Tibial nerve (tissue), 4 donors: ENCODE data around the gene PPIL3. TPM values are rescaled to one million over a fixed set of nuclear protein-coding genes. Genes with fewer than 3 reads are reported as not detected.

ENCODE experiments used
- DNase-seq, 2 donors: peaks; one replicate each; pipeline ENCODE4 v3.0.0-alpha.2; 2019; ENCODE audit warnings: low spot score in 2 of 2
- H3K27ac ChIP-seq, 4 donors: fragments of 200-600 bp; sonication (generic) in 3 of 4; one replicate each; pipeline ENCODE4 v1.5.1; 2017 to 2019; ENCODE audit warnings: mild to moderate bottlenecking in 1 of 4
- H3K27me3 ChIP-seq, 2 donors: fragments of 200-600 bp; sonication (generic) in 1 of 2; one replicate each; pipeline versions ENCODE4 v1.5.1 to v1.6.0; 2017 to 2019
- H3K36me3 ChIP-seq, 3 donors: fragments of 200-600 bp; sonication (generic); one replicate each; pipeline ENCODE4 v1.5.1; 2018 to 2019
- H3K4me1 ChIP-seq, 4 donors: fragments of 200-600 bp; sonication (generic) in 3 of 4; one replicate each; pipeline ENCODE4 v1.5.1; 2017 to 2019
- H3K4me3 ChIP-seq, 4 donors: fragments of 200-600 bp; sonication (generic) in 3 of 4; one replicate each; pipeline ENCODE4 v1.5.1; 2017 to 2019; ENCODE audit warnings: mild to moderate bottlenecking in 1 of 4, moderate library complexity in 1 of 4
- H3K9me3 ChIP-seq, 4 donors: fragments of 200-600 bp; sonication (generic) in 3 of 4; one replicate each; pipeline ENCODE4 v1.5.1; 2017 to 2019
- EP300 ChIP-seq, 2 donors: sonication (generic); formaldehyde crosslinking; IDR thresholded peaks; one replicate each; pipeline ENCODE4 v1.6.1; 2017; ENCODE audit warnings: antibody characterized with exemption in 2 of 2, mild to moderate bottlenecking in 1 of 2
- POLR2A ChIP-seq, 2 donors: fragments of 450-650 bp; IDR thresholded peaks; one replicate each; pipeline ENCODE4 v1.6.1; 2017; ENCODE audit warnings: antibody characterized with exemption in 2 of 2, mild to moderate bottlenecking in 2 of 2, moderate library complexity in 2 of 2
- WGBS, 2 donors: methylation state at CpG; one replicate each; pipeline ENCODE4 v1.1.5; 2018; 5-methylcytosine and 5-hydroxymethylcytosine counted together
- total RNA-seq, 4 donors: library from RNA; depleted of rRNA; stranded (reverse); fragments of >200 nt; gene quantifications; one replicate each; pipeline ENCODE4 v1.1.0, GENCODE V29; 2016
- TF ChIP-seq, protein P1 (sequence below), 5 experiments: fragments of 200-600 bp in 3 of 5; fragments of 450-650 bp in 2 of 5; sonication (generic) in 3 of 5; IDR thresholded peaks; one replicate each; pipeline ENCODE4 v1.5.1; 2016 to 2019; ENCODE audit warnings: antibody characterized with exemption in 5 of 5, mild to moderate bottlenecking in 3 of 5, moderate library complexity in 2 of 5

The PPIL3 gene
- total RNA-seq, 4 donors from 2014 or later = 24.6 to 119 (median 30.3) TPM

DNA sequence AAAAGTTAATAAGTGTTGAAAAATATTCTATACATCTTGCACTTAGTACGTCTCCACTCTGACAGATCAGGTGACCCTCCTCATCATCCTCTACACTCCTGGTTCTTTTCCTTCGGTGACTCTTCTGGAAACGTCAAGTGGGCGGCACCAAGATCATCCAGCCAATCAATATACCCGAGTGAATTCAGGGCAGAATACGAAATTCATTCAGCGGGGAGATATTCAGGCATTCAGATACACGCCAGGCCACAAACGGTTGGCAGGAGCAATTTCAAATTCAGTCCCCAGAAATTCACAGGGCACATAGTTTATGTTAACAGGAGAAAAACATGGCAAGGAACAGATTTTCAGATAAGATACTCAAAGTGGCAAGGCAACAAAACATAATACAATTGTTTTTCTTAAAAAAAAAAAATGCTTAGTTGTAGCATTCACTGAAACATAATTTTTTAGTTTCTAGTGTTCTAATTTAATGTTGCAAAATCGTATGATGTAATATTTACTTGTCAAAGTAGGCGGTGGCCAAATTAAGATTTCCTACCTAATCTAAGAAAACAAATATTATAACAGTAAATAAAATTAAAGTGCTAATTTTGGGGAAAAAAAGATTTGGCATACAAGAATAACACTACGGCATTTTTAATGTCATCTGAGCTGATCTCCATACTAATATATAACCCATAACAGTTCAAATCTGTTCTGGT lies 28.6 kb downstream of the PPIL3 start:
- DNase-seq = peak in 1 of 2 donors; percentile 57

DNA sequence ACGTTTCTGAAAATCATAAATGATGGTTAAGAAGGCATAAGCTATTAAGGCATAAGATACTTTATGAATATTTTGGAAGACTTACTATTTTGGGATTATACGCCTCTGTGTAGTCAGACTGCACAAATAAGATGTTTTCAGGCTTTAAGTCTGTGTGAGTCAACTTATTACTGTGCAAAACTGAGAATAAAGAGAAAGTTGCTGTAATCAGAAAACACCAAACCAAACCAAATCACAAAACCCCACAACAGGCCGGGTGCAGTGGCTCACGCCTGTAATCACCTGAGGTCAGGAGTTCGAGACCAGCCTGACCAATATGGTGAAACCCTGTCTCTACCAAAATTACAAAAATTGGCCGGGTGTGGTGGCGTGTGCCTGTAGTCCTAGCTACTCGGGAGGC lies 32.1 kb downstream of the PPIL3 start:
- peaks cover 0 to 63% (median 23%) of the 10 kb centered on the region in 4 donors for H3K4me1 ChIP-seq
- TF ChIP-seq POLR2A (IDR thresholded peaks at IDR 0.05) (no peak), EP300 (IDR thresholded peaks at IDR 0.05) (no peak)
- TF ChIP-seq, protein P1, sequence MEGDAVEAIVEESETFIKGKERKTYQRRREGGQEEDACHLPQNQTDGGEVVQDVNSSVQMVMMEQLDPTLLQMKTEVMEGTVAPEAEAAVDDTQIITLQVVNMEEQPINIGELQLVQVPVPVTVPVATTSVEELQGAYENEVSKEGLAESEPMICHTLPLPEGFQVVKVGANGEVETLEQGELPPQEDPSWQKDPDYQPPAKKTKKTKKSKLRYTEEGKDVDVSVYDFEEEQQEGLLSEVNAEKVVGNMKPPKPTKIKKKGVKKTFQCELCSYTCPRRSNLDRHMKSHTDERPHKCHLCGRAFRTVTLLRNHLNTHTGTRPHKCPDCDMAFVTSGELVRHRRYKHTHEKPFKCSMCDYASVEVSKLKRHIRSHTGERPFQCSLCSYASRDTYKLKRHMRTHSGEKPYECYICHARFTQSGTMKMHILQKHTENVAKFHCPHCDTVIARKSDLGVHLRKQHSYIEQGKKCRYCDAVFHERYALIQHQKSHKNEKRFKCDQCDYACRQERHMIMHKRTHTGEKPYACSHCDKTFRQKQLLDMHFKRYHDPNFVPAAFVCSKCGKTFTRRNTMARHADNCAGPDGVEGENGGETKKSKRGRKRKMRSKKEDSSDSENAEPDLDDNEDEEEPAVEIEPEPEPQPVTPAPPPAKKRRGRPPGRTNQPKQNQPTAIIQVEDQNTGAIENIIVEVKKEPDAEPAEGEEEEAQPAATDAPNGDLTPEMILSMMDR (IDR thresholded peaks at IDR 0.05) = no peak

More for the DNA sequence above, 28.6 kb downstream of the PPIL3 start:
- Histone ChIP-seq H3K4me1 (peaks cover 0 to 69% (median 26%) of the 10 kb centered on the region in 4 donors), H3K36me3 (peaks cover 4 to 44% (median 28%) of the 10 kb centered on the region in 3 donors), H3K27ac (peak overlapping the region; percentile 35 to 100 (median 77)), H3K9me3 (no peaks in the 10 kb centered on the region), H3K4me3 (peak overlapping the region in 3 of 4 donors; percentile 10 to 94 (median 20)), H3K27me3 (no peaks in the 10 kb centered on the region)
- TF ChIP-seq POLR2A (IDR thresholded peaks at IDR 0.05) (peak in 1 of 2 donors; percentile 24), EP300 (IDR thresholded peaks at IDR 0.05) (peak in 1 of 2 donors; percentile 63)
- TF ChIP-seq, protein P1 (IDR thresholded peaks at IDR 0.05) = no peak
- 15 to 22% methylated on average over 12 of the region's 12 CpGs for WGBS, 2 donors

DNA sequence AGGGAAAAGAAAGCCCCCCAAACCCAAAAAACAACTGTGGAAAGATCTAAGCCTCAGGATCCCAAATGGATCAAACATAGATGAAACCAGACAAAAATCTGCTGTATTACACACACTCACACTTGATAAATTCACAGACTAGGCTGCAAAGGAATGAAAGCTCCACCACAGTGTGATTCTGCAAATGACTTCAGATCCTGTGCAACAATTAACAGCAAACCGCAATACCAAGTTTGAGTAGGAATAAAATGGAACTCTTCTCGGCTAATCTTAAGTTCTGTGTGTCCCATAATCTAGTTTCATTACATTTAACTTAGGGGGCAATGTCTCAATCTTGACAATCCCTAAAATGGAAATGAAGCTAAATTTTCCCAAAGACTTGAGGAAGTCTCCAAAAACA lies 36.3 kb downstream of the PPIL3 start:
- no peak overlapping the region for H3K27ac ChIP-seq
- WGBS, 2 donors = 91 to 97% methylated on average over 2 of the region's 2 CpGs
- H3K36me3 ChIP-seq = peaks cover 14 to 76% (median 54%) of the 10 kb centered on the region in 3 donors
- no peak overlapping the region for H3K4me3 ChIP-seq
- H3K9me3 ChIP-seq = no peaks in the 10 kb centered on the region
- no peaks in the 10 kb centered on the region for H3K27me3 ChIP-seq
- TF ChIP-seq EP300 (IDR thresholded peaks at IDR 0.05) = no peak
- TF ChIP-seq POLR2A (IDR thresholded peaks at IDR 0.05) = no peak
- TF ChIP-seq, protein P1 (IDR thresholded peaks at IDR 0.05) = no peak
- no peak for DNase-seq
- peaks cover 0 to 21% (median 0%) of the 10 kb centered on the region in 4 donors for H3K4me1 ChIP-seq

More for the DNA sequence above, 32.1 kb downstream of the PPIL3 start:
- no peak overlapping the region for H3K27ac ChIP-seq
- WGBS, 2 donors = 81 to 88% methylated on average over 8 of the region's 8 CpGs
- H3K36me3 ChIP-seq = peaks cover 10 to 79% (median 59%) of the 10 kb centered on the region in 3 donors
- DNase-seq = no peak
- no peaks in the 10 kb centered on the region for H3K9me3 ChIP-seq
- H3K4me3 ChIP-seq = no peak overlapping the region
- H3K27me3 ChIP-seq = no peaks in the 10 kb centered on the region

DNA sequence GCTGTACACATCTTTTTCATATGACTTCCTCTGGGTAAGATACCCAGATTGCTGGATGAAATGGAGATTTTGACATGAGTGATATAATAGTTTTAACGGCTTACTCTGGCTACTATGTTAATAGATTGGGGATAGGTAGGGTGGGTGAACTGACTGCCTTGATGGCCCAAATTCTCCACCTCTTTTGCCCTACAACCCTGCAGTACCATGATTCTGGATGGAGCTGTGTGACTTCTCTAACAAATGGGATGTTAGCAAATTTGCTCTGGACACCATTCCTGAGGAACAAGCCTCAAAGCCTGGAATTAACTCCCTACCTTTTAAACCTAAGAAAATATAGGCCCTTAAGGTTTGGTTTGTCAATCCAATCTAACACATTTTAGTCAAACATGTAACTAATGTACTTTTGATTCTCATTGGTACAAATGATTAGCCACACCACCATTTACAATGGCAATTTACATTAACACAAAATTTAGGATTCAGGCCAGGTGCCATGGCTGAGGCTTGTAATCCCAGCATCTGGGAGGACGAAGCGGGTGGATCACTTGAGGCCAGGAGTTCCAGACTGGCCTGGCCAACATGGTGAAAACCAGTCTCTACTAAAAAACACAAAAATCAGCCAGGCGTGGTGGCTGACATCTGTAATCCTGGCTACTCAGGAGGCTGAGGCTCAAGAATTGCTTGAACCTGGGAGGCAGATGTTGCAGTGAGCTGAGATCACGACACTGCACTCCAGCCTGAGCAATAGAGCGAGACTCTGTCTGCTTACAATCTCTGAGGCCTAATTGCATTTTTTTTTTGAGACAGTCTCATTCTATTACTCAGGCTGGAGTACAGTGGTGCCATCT lies 37.3 kb downstream of the PPIL3 start:
- Histone ChIP-seq H3K9me3 (no peaks in the 10 kb centered on the region), H3K4me1 (peaks cover 0 to 13% (median 0%) of the 10 kb centered on the region in 4 donors), H3K4me3 (no peak overlapping the region), H3K27ac (no peak overlapping the region), H3K27me3 (no peaks in the 10 kb centered on the region), H3K36me3 (peaks cover 10 to 66% (median 44%) of the 10 kb centered on the region in 3 donors)
- no peak for DNase-seq
- TF ChIP-seq EP300 (IDR thresholded peaks at IDR 0.05) = no peak
- TF ChIP-seq POLR2A (IDR thresholded peaks at IDR 0.05) = no peak
- WGBS, 2 donors = 95 to 98% methylated on average over 6 of the region's 6 CpGs

DNA sequence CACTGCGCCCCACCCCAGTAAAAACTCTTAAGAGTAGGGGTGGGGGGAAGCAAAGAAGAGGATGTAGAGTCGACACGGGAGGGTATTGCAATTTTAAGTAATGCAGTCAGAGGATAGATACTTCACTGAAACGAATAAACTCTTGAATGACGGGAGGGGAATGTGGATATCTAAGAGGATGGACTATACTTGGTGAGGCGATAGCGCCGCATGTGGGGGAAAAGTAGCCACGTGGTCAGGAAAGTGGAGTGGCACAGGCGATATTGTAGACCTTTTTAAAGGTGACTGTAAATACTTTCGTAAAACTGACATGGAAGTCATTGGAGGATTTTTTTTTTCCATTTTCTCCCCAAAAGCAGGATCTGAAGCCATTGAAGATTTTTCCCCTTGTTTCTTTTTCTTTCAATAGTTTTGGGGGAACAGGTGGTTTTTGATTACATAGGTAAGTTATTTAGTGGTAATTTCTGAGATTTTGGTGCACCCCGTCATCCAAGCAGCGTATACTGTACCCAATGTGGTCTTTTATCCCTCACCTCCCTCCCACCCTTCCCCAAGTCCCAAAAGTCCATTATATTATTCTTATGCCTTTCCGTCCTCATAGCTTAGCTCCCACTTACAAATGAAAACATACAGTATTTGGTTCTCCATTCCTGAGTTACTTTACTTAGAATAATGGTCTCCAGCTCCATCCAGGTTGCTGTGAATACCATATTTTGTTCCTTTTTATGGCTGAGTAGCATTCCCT lies 38.2 kb downstream of the PPIL3 start:
- 84 to 87% methylated on average over 14 of the region's 14 CpGs for WGBS, 2 donors
- peaks cover 0 to 3% (median 0%) of the 10 kb centered on the region in 4 donors for H3K4me1 ChIP-seq
- DNase-seq = no peak
- no peak overlapping the region for H3K4me3 ChIP-seq
- H3K36me3 ChIP-seq = peaks cover 10 to 56% (median 36%) of the 10 kb centered on the region in 3 donors
- no peak overlapping the region for H3K27ac ChIP-seq
- no peaks in the 10 kb centered on the region for H3K9me3 ChIP-seq
- TF ChIP-seq EP300 (IDR thresholded peaks at IDR 0.05) (no peak), POLR2A (IDR thresholded peaks at IDR 0.05) (no peak)
- TF ChIP-seq, protein P1 (IDR thresholded peaks at IDR 0.05) = no peak
- H3K27me3 ChIP-seq = no peaks in the 10 kb centered on the region
